ENCODE measurements around the gene SNTG2.
"Not testable (repeated sequence)": the region's sequence is repeated elsewhere in the genome, so short reads cannot be mapped to it uniquely, and the experiment has no call there.

Gene SNTG2

GRCh38 chr2:1125217-1125616 lies 174.6 kb downstream of the SNTG2 start:
- H3K36me3 ChIP-seq (ENCODE audit: low read depth), result no peaks in the 10 kb centered on the region
- DNase-seq (ENCODE audit: low spot score) (no peak), ATAC-seq (ENCODE audit: low read depth) (no peak)
- peaks cover 3% of the 10 kb centered on the region for H3K27me3 ChIP-seq (ENCODE audit: insufficient read depth, poor library complexity, severe bottlenecking)
- no peak overlapping the region for H3K27ac ChIP-seq (ENCODE audit: poor library complexity, severe bottlenecking)
- no peaks in the 10 kb centered on the region for H3K4me1 ChIP-seq (ENCODE audit: insufficient read depth, poor library complexity, severe bottlenecking)
- no peaks in the 10 kb centered on the region for H3K9me3 ChIP-seq (ENCODE audit: severe bottlenecking)
- no peak overlapping the region for H3K4me3 ChIP-seq (ENCODE audit: severe bottlenecking)
- TF ChIP-seq CTCF (IDR thresholded peaks at IDR 0.05; ENCODE audit: poor library complexity, severe bottlenecking), result no peak

GRCh38 chr2:1125633-1126370 lies 175.2 kb downstream of the SNTG2 start:
- ATAC-seq (ENCODE audit: low read depth), result no peak
- Histone ChIP-seq H3K27ac (ENCODE audit: poor library complexity, severe bottlenecking) (no peak overlapping the region), H3K9me3 (ENCODE audit: severe bottlenecking) (no peaks in the 10 kb centered on the region), H3K36me3 (ENCODE audit: low read depth) (no peaks in the 10 kb centered on the region), H3K27me3 (ENCODE audit: insufficient read depth, poor library complexity, severe bottlenecking) (peaks cover 3% of the 10 kb centered on the region), H3K4me1 (ENCODE audit: insufficient read depth, poor library complexity, severe bottlenecking) (no peaks in the 10 kb centered on the region), H3K4me3 (ENCODE audit: severe bottlenecking) (no peak overlapping the region)
- TF ChIP-seq CTCF (IDR thresholded peaks at IDR 0.05; ENCODE audit: poor library complexity, severe bottlenecking), result no peak
- DNase-seq (ENCODE audit: low spot score), result no peak

GRCh38 chr2:1129982-1130381 lies 179.3 kb downstream of the SNTG2 start:
- Histone ChIP-seq H3K4me1 (ENCODE audit: insufficient read depth, poor library complexity, severe bottlenecking) (no peaks in the 10 kb centered on the region), H3K4me3 (ENCODE audit: severe bottlenecking) (no peak overlapping the region), H3K9me3 (ENCODE audit: severe bottlenecking) (no peaks in the 10 kb centered on the region), H3K36me3 (ENCODE audit: low read depth) (no peaks in the 10 kb centered on the region), H3K27ac (ENCODE audit: poor library complexity, severe bottlenecking) (no peak overlapping the region), H3K27me3 (ENCODE audit: insufficient read depth, poor library complexity, severe bottlenecking) (no peaks in the 10 kb centered on the region)
- TF ChIP-seq CTCF (IDR thresholded peaks at IDR 0.05; ENCODE audit: poor library complexity, severe bottlenecking), result no peak
- DNase-seq (ENCODE audit: low spot score) (no peak), ATAC-seq (ENCODE audit: low read depth) (no peak)

- TF ChIP-seq CTCF (IDR thresholded peaks at IDR 0.05; ENCODE audit: poor library complexity, severe bottlenecking), result no peak
- no peak overlapping the region for H3K27ac ChIP-seq (ENCODE audit: poor library complexity, severe bottlenecking)
- ATAC-seq (ENCODE audit: low read depth) (no peak), DNase-seq (ENCODE audit: low spot score) (no peak)
- H3K36me3 ChIP-seq (ENCODE audit: low read depth), result no peaks in the 10 kb centered on the region
- no peaks in the 10 kb centered on the region for H3K4me1 ChIP-seq (ENCODE audit: insufficient read depth, poor library complexity, severe bottlenecking)
- no peak overlapping the region for H3K4me3 ChIP-seq (ENCODE audit: severe bottlenecking)
- H3K9me3 ChIP-seq (ENCODE audit: severe bottlenecking), result no peaks in the 10 kb centered on the region
- H3K27me3 ChIP-seq (ENCODE audit: insufficient read depth, poor library complexity, severe bottlenecking), result no peaks in the 10 kb centered on the region
Measured at GRCh38 chr2:1130922-1131321, 180.3 kb downstream of the SNTG2 start.

- TF ChIP-seq CTCF (IDR thresholded peaks at IDR 0.05; ENCODE audit: poor library complexity, severe bottlenecking), result no peak
Measured at GRCh38 chr2:1132328-1132969, 181.8 kb downstream of the SNTG2 start.

GRCh38 chr2:1133896-1134295 lies 183.2 kb downstream of the SNTG2 start:
- H3K9me3 ChIP-seq (ENCODE audit: severe bottlenecking); H3K4me3 ChIP-seq (ENCODE audit: severe bottlenecking); ATAC-seq (ENCODE audit: low read depth); DNase-seq (ENCODE audit: low spot score); H3K27me3 ChIP-seq (ENCODE audit: insufficient read depth, poor library complexity, severe bottlenecking); H3K27ac ChIP-seq (ENCODE audit: poor library complexity, severe bottlenecking); H3K4me1 ChIP-seq (ENCODE audit: insufficient read depth, poor library complexity, severe bottlenecking); H3K36me3 ChIP-seq (ENCODE audit: low read depth): not testable (repeated sequence)

More at GRCh38 chr2:1132328-1132969, 181.8 kb downstream of the SNTG2 start:
- ATAC-seq (ENCODE audit: low read depth) (no peak), DNase-seq (ENCODE audit: low spot score) (no peak)
- no peaks in the 10 kb centered on the region for H3K9me3 ChIP-seq (ENCODE audit: severe bottlenecking)
- no peaks in the 10 kb centered on the region for H3K36me3 ChIP-seq (ENCODE audit: low read depth)
- H3K4me3 ChIP-seq (ENCODE audit: severe bottlenecking), result no peak overlapping the region
- no peak overlapping the region for H3K27ac ChIP-seq (ENCODE audit: poor library complexity, severe bottlenecking)
- H3K27me3 ChIP-seq (ENCODE audit: insufficient read depth, poor library complexity, severe bottlenecking), result peaks cover 5% of the 10 kb centered on the region
- no peaks in the 10 kb centered on the region for H3K4me1 ChIP-seq (ENCODE audit: insufficient read depth, poor library complexity, severe bottlenecking)
